Measurements from ENCODE around the gene ZEB1. TPM values are rescaled to one million over a fixed set of nuclear protein-coding genes. Genes with fewer than 3 reads are reported as not detected.

The ZEB1 gene
- total RNA-seq, 1 experiment from 2014 or later: 53.9 TPM

DNA sequence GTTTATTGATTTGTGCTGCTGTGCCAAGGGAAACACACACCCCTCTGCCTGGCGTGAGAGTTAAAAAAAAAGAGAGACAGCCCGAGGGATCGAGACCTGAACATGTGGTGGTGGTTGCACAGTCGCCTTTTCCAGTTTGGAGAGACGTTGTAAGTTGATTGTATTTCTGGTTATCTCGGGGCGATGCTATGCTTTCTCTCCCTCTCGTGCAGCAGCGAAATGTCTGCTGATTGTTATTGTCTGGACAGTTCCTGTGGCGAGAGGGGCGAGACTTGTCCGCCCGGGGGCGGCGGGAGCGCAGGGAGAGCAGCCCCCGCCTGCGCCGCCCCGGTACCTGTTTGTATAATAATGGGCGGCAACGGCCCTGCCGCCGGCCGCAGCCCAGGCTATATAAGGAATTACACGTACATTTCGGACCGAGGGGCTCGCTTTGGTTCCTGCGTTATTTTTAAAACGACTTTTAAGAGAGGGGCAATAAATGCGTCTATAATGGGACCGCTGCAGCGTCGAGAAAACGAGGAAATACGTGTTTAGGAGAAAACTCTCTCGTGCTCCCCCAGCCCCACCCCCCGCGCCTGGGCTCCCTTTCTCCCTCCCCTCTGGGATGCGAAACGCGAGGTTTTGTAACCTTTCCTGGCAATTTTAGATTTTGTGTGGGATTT is 1.7 kb downstream of the ZEB1 start:
- Histone ChIP-seq H3K4me3 (ENCODE audit: low read length) (peak overlapping the region; percentile 94), H3K4me2 (ENCODE audit: low read depth, low read length, poor library complexity, severe bottlenecking) (peak overlapping the region; percentile 89), H3K9me3 (ENCODE audit: low read length) (no peaks in the 10 kb centered on the region), H3K9ac (ENCODE audit: low read length) (peak overlapping the region; percentile 90), H3K27me3 (ENCODE audit: low read length) (no peaks in the 10 kb centered on the region), H4K20me1 (ENCODE audit: insufficient read depth, low read depth, low read length) (0 out of 2 replicates have a peak, but pooled peaks cover 3% of the 10 kb centered on the region), H3K4me1 (ENCODE audit: low read length) (peaks cover 51% of the 10 kb centered on the region), H3K9me2 (replicated peaks; ENCODE audit: insufficient read depth, low read length) (no peaks in the 10 kb centered on the region), H3K79me2 (ENCODE audit: low read length) (peaks cover 89% of the 10 kb centered on the region), H2AFZ (ENCODE audit: low read length) (peak overlapping the region; percentile 63; the same call in 1 of the 2 replicates), H3K27ac (ENCODE audit: low read length) (peak overlapping the region; percentile 80), H3K36me3 (ENCODE audit: insufficient read depth, low read length) (peaks cover 2% of the 10 kb centered on the region; the same call in 1 of the 2 replicates)
- peak; percentile 82 for DNase-seq

DNA sequence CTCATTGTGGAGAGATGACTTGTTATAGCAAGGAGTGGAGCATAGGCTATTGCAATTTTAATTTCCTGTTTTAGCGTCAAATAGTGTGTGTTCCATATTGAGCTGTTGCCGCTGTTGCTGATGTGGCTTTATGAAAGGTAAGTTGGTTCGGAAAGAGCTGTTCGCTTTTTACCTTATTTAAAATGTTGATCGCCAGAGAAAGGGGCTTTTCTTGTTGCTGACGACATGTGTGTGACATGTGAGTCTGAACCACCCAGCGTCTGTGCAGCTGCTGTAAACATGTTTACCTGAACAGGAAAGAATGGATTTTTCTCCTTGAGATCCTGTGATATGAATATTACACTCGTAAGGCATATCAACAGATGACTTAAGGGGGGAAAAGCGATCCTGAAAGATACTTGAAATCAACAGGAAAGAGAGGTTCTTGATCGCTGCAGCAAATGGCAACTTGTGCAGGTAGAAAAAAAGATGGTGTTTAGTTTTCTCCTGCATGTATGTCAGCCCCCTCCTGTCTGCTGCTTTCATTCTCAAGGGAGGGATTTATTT is 2.5 kb downstream of the ZEB1 start:
- DNase-seq: peak; percentile 61
- Histone ChIP-seq H3K9me3 (ENCODE audit: low read length) (no peaks in the 10 kb centered on the region), H3K4me1 (ENCODE audit: low read length) (peaks cover 50% of the 10 kb centered on the region), H3K9me2 (replicated peaks; ENCODE audit: insufficient read depth, low read length) (no peaks in the 10 kb centered on the region), H4K20me1 (ENCODE audit: insufficient read depth, low read depth, low read length) (0 out of 2 replicates have a peak, but pooled peaks cover 3% of the 10 kb centered on the region), H3K27ac (ENCODE audit: low read length) (peak overlapping the region; percentile 80), H3K9ac (ENCODE audit: low read length) (peak overlapping the region; percentile 90), H3K4me3 (ENCODE audit: low read length) (peak overlapping the region; percentile 94), H3K36me3 (ENCODE audit: insufficient read depth, low read length) (peaks cover 2% of the 10 kb centered on the region; the same call in 1 of the 2 replicates), H3K4me2 (ENCODE audit: low read depth, low read length, poor library complexity, severe bottlenecking) (peak overlapping the region; percentile 89), H3K27me3 (ENCODE audit: low read length) (no peaks in the 10 kb centered on the region), H2AFZ (ENCODE audit: low read length) (no peak overlapping the region), H3K79me2 (ENCODE audit: low read length) (peaks cover 89% of the 10 kb centered on the region)

DNA sequence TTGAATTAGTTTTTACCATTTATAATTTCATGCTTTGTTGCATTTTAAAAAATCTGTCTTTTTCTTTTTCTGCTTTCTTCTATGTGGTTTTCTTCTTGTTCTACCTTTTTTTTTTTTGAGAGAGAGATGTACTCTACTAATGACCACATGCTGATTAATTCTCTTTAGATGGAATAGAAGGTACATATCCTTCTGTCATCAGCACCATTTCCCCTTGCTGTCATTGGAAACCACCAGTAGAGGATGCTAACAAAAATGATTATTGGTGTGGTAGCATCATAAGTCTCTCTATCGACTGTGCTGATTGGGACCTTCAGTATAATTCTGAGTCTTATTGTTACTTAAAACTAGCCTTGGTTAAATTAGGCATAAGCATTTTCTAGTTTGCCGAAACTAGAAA is 3.6 kb downstream of the ZEB1 start:
- DNase-seq: peak; percentile 74
- Histone ChIP-seq H3K27ac (ENCODE audit: low read length) (peak overlapping the region; percentile 80; the same call in 1 of the 2 replicates), H3K9ac (ENCODE audit: low read length) (peak overlapping the region; percentile 90), H3K4me2 (ENCODE audit: low read depth, low read length, poor library complexity, severe bottlenecking) (peak overlapping the region; percentile 89), H3K4me3 (ENCODE audit: low read length) (peak overlapping the region; percentile 94), H3K4me1 (ENCODE audit: low read length) (peaks cover 40% of the 10 kb centered on the region), H3K36me3 (ENCODE audit: insufficient read depth, low read length) (peaks cover 5% of the 10 kb centered on the region; the same call in 1 of the 2 replicates), H3K9me3 (ENCODE audit: low read length) (no peaks in the 10 kb centered on the region), H4K20me1 (ENCODE audit: insufficient read depth, low read depth, low read length) (0 out of 2 replicates have a peak, but pooled peaks cover 3% of the 10 kb centered on the region), H3K9me2 (replicated peaks; ENCODE audit: insufficient read depth, low read length) (no peaks in the 10 kb centered on the region), H2AFZ (ENCODE audit: low read length) (no peak overlapping the region), H3K27me3 (ENCODE audit: low read length) (no peaks in the 10 kb centered on the region), H3K79me2 (ENCODE audit: low read length) (peaks cover 89% of the 10 kb centered on the region)

DNA sequence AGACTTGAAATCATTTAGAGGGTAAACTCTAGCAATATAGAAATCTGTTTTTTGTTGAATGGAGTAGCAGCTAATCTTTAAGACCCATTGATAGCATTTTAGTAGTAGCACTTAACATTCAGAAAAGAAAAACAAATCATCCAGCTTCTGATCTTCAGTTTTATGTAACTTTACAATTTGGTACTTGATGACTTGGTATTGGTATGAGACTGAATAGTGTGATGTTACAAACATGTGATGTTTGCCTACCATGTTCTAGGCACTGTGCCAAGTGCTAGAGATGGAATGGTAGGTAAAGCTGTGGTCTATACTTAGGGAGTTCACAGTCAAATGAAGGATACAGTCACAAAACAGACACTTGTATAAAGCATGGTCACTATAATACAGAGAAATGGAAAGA is 21.3 kb downstream of the ZEB1 start:
- peaks cover 99% of the 10 kb centered on the region for H3K79me2 ChIP-seq (ENCODE audit: low read length)
- peaks cover 43% of the 10 kb centered on the region for H3K4me1 ChIP-seq (ENCODE audit: low read length)
- no peaks in the 10 kb centered on the region for H4K20me1 ChIP-seq (ENCODE audit: insufficient read depth, low read depth, low read length)
- H3K9me2 ChIP-seq (replicated peaks; ENCODE audit: insufficient read depth, low read length): no peaks in the 10 kb centered on the region
- no peak overlapping the region for H3K27ac ChIP-seq (ENCODE audit: low read length)
- no peak overlapping the region for H3K9ac ChIP-seq (ENCODE audit: low read length)
- no peak for DNase-seq
- no peak overlapping the region for H3K4me2 ChIP-seq (ENCODE audit: low read depth, low read length, poor library complexity, severe bottlenecking)
- no peaks in the 10 kb centered on the region for H3K36me3 ChIP-seq (ENCODE audit: insufficient read depth, low read length)
- H3K4me3 ChIP-seq (ENCODE audit: low read length): no peak overlapping the region
- no peak overlapping the region for H2AFZ ChIP-seq (ENCODE audit: low read length)
- no peaks in the 10 kb centered on the region for H3K27me3 ChIP-seq (ENCODE audit: low read length)
- no peaks in the 10 kb centered on the region for H3K9me3 ChIP-seq (ENCODE audit: low read length)

DNA sequence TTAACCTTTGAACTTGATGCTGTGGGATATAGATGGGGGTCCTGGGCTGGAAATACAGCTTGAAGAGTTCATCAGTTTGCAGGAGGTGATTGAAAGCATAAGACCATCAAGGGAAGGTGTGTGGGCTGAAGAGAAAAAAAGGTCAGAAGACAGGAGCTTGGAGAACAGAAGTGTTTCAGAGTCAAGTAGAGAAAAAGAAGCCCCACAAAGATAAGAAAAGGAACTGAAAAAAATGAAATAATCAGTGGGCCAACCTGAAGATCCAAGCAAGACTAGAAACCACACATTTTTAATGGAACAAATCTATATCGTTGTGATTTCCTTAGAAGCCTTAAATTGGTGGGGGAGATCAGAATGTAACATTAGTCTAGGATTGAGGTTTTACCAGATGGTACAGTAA is 22.5 kb downstream of the ZEB1 start:
- no peak overlapping the region for H3K4me2 ChIP-seq (ENCODE audit: low read depth, low read length, poor library complexity, severe bottlenecking)

DNA sequence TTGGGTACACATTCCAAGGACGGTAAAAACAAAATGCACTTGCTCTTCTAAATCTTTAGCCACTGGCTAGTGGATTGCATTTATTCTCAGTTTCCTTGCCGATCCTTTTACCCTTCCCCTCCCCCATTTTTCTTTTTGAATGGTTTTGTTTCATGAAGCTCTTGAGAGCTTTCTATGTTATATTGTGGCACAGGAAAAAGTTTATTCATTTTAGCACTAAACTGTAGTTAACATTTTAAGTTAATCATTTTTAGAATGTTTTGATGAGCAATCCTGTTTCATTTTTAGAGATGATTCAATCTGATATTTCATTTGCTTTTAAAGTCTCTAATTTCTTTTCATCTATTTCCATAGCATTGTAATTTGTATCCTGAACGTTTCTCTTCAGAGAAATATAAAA is 24.0 kb downstream of the ZEB1 start:
- DNase-seq: no peak
- no peak overlapping the region for H3K4me2 ChIP-seq (ENCODE audit: low read depth, low read length, poor library complexity, severe bottlenecking)
- H3K79me2 ChIP-seq (ENCODE audit: low read length): peaks cover 99% of the 10 kb centered on the region
- no peak overlapping the region for H3K27ac ChIP-seq (ENCODE audit: low read length)
- no peak overlapping the region for H2AFZ ChIP-seq (ENCODE audit: low read length)
- H3K4me1 ChIP-seq (ENCODE audit: low read length): peaks cover 50% of the 10 kb centered on the region
- no peaks in the 10 kb centered on the region for H4K20me1 ChIP-seq (ENCODE audit: insufficient read depth, low read depth, low read length)
- H3K36me3 ChIP-seq (ENCODE audit: insufficient read depth, low read length): no peaks in the 10 kb centered on the region
- no peaks in the 10 kb centered on the region for H3K9me2 ChIP-seq (replicated peaks; ENCODE audit: insufficient read depth, low read length)
- H3K9ac ChIP-seq (ENCODE audit: low read length): no peak overlapping the region
- no peaks in the 10 kb centered on the region for H3K27me3 ChIP-seq (ENCODE audit: low read length)
- H3K4me3 ChIP-seq (ENCODE audit: low read length): no peak overlapping the region
- H3K9me3 ChIP-seq (ENCODE audit: low read length): no peaks in the 10 kb centered on the region

More for the DNA sequence above, 22.5 kb downstream of the ZEB1 start:
- Histone ChIP-seq H3K27me3 (ENCODE audit: low read length) (no peaks in the 10 kb centered on the region), H3K27ac (ENCODE audit: low read length) (no peak overlapping the region), H4K20me1 (ENCODE audit: insufficient read depth, low read depth, low read length) (no peaks in the 10 kb centered on the region), H3K9me2 (replicated peaks; ENCODE audit: insufficient read depth, low read length) (no peaks in the 10 kb centered on the region), H3K36me3 (ENCODE audit: insufficient read depth, low read length) (no peaks in the 10 kb centered on the region), H3K9me3 (ENCODE audit: low read length) (no peaks in the 10 kb centered on the region), H2AFZ (ENCODE audit: low read length) (no peak overlapping the region), H3K4me3 (ENCODE audit: low read length) (no peak overlapping the region), H3K9ac (ENCODE audit: low read length) (no peak overlapping the region), H3K79me2 (ENCODE audit: low read length) (peaks cover 99% of the 10 kb centered on the region), H3K4me1 (ENCODE audit: low read length) (peaks cover 50% of the 10 kb centered on the region)
- DNase-seq: no peak

DNA sequence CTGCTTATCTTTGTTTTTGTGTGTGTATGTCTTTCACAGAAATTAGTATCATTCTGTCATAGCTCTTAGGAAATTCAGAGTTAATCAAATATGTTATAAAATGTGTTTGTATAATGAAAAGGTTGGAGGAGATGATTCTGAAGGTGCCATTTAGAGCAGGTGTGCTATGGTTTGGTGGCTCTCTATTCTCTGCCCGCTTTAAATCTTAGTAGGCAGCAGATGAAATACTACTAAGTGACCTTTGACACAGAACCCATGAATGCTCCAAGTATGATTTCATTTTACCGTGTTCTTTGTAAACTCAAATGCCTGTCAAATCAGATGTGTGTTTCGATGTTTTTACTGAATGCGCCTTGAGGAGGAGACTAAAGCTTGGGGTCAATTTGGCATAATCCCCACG is 24.5 kb downstream of the ZEB1 start:
- H3K4me3 ChIP-seq (ENCODE audit: low read length): no peak overlapping the region
- no peaks in the 10 kb centered on the region for H3K36me3 ChIP-seq (ENCODE audit: insufficient read depth, low read length)
- H3K9me3 ChIP-seq (ENCODE audit: low read length): no peaks in the 10 kb centered on the region
- no peak overlapping the region for H3K4me2 ChIP-seq (ENCODE audit: low read depth, low read length, poor library complexity, severe bottlenecking)
- no peaks in the 10 kb centered on the region for H4K20me1 ChIP-seq (ENCODE audit: insufficient read depth, low read depth, low read length)
- no peak overlapping the region for H2AFZ ChIP-seq (ENCODE audit: low read length)
- no peak overlapping the region for H3K9ac ChIP-seq (ENCODE audit: low read length)
- H3K4me1 ChIP-seq (ENCODE audit: low read length): peaks cover 46% of the 10 kb centered on the region
- no peak for DNase-seq
- H3K27me3 ChIP-seq (ENCODE audit: low read length): no peaks in the 10 kb centered on the region
- H3K27ac ChIP-seq (ENCODE audit: low read length): no peak overlapping the region
- no peaks in the 10 kb centered on the region for H3K9me2 ChIP-seq (replicated peaks; ENCODE audit: insufficient read depth, low read length)
- H3K79me2 ChIP-seq (ENCODE audit: low read length): peaks cover 99% of the 10 kb centered on the region

DNA sequence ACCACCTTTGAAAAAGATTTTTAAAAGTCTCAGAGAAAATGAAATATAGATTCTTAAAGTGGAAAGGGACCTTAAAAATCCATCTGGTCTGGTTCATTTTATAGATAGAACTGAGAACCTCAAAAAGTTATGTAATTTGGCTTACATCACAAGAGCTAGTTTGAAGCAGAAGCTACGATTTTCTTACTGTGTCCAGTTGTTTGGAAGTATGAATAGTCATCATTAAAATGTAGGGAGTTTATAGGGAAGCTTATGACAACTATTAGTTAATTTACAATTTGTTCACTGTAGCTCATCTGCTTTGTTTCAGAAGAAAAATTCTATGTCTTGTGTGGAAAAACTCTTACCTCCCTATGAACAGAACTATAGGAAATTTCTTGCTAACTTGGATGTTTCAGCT is 26.9 kb downstream of the ZEB1 start:
- Histone ChIP-seq H3K4me2 (ENCODE audit: low read depth, low read length, poor library complexity, severe bottlenecking) (no peak overlapping the region), H2AFZ (ENCODE audit: low read length) (no peak overlapping the region), H3K9me3 (ENCODE audit: low read length) (no peaks in the 10 kb centered on the region), H3K36me3 (ENCODE audit: insufficient read depth, low read length) (0 out of 2 replicates have a peak, but pooled peaks cover 3% of the 10 kb centered on the region), H3K79me2 (ENCODE audit: low read length) (peaks cover 99% of the 10 kb centered on the region), H4K20me1 (ENCODE audit: insufficient read depth, low read depth, low read length) (no peaks in the 10 kb centered on the region), H3K27me3 (ENCODE audit: low read length) (no peaks in the 10 kb centered on the region), H3K4me1 (ENCODE audit: low read length) (peaks cover 38% of the 10 kb centered on the region), H3K27ac (ENCODE audit: low read length) (no peak overlapping the region), H3K9ac (ENCODE audit: low read length) (no peak overlapping the region), H3K4me3 (ENCODE audit: low read length) (no peak overlapping the region), H3K9me2 (replicated peaks; ENCODE audit: insufficient read depth, low read length) (no peaks in the 10 kb centered on the region)
- no peak for DNase-seq

Data from Karpas-422 (cell line).